ENCODE data around the gene AQP10.
"Not testable (repeated sequence)": the region's sequence is repeated elsewhere in the genome, so short reads cannot be mapped to it uniquely, and the experiment has no call there.

AQP10 gene

GRCh38 chr1:154361357-154361756 is 40.5 kb downstream of the AQP10 start:
- H3K4me1 ChIP-seq (ENCODE audit: insufficient read depth, low read length): no peaks in the 10 kb centered on the region
- H3K9ac ChIP-seq (ENCODE audit: low read length): no peak overlapping the region

GRCh38 chr1:154371436-154371835 is 50.5 kb downstream of the AQP10 start:
- H3K36me3 ChIP-seq (ENCODE audit: insufficient read depth, low read length): no peaks in the 10 kb centered on the region
- no peak overlapping the region for H3K27ac ChIP-seq (ENCODE audit: low read depth, low read length)
- H3K9me3 ChIP-seq (ENCODE audit: low read length): no peaks in the 10 kb centered on the region
- H3K27me3 ChIP-seq (ENCODE audit: control insufficient read depth in 1 of 2, insufficient read depth in 2 of 2, low read length in 2 of 2): no peaks in the 10 kb centered on the region
- no peak overlapping the region for H3K9ac ChIP-seq (ENCODE audit: low read length)
- H3K4me3 ChIP-seq (ENCODE audit: low read depth in 1 of 2, low read length in 2 of 2): no peak overlapping the region
- no peaks in the 10 kb centered on the region for H3K4me1 ChIP-seq (ENCODE audit: insufficient read depth, low read length)

More at GRCh38 chr1:154361357-154361756, 40.5 kb downstream of the AQP10 start:
- no peaks in the 10 kb centered on the region for H3K9me3 ChIP-seq (ENCODE audit: low read length)
- H3K4me3 ChIP-seq (ENCODE audit: low read depth in 1 of 2, low read length in 2 of 2): no peak overlapping the region
- H3K27ac ChIP-seq (ENCODE audit: low read depth, low read length): no peak overlapping the region
- no peaks in the 10 kb centered on the region for H3K36me3 ChIP-seq (ENCODE audit: insufficient read depth, low read length)
- H3K27me3 ChIP-seq (ENCODE audit: control insufficient read depth in 1 of 2, insufficient read depth in 2 of 2, low read length in 2 of 2): no peaks in the 10 kb centered on the region

GRCh38 chr1:154373777-154374357 is 53.0 kb downstream of the AQP10 start:
- not testable (repeated sequence) for H3K4me1 ChIP-seq (ENCODE audit: insufficient read depth, low read length); H3K27ac ChIP-seq (ENCODE audit: low read depth, low read length); H3K9me3 ChIP-seq (ENCODE audit: low read length); H3K36me3 ChIP-seq (ENCODE audit: insufficient read depth, low read length); H3K4me3 ChIP-seq (ENCODE audit: low read depth in 1 of 2, low read length in 2 of 2); H3K27me3 ChIP-seq (ENCODE audit: control insufficient read depth in 1 of 2, insufficient read depth in 2 of 2, low read length in 2 of 2); H3K9ac ChIP-seq (ENCODE audit: low read length)

Measured in muscle layer of colon (tissue), 2 donors.